ENCODE data around the gene SPNS1. TPM values are rescaled to one million over a fixed set of nuclear protein-coding genes. Genes with fewer than 3 reads are reported as not detected.

The SPNS1 gene
- total and polyA plus RNA-seq, 2 donors, result 11.7 to 75.1 TPM

DNA sequence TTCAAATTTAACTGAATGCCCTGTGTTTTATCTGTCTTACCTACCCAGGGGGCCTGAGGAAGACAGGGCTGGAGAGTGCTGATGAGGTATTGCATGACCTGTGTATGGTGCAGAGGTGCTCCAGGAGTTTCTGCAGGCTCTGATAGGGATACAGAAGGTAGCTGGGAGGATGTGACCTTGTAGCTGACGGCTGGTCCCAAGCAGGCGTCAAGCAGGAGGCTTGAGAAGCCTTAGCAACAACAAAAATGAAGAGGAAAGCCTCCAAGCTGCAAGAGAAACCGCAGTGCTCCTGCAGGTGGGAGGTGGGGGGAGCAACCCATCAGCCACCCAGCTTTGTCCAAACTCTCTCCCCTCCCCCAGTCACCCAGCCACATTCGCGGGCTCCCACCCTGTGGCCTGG is 50.6 kb downstream of the SPNS1 start:
- Histone ChIP-seq H3K36me3 (ENCODE audit: control insufficient read depth in 2 of 2, insufficient read depth in 2 of 2, low read length in 1 of 2) (no peaks in the 10 kb centered on the region), H3K27ac (ENCODE audit: low read depth in 1 of 2, low read length in 1 of 2) (peak overlapping the region; percentile 98 to 99), H3K27me3 (ENCODE audit: control insufficient read depth in 2 of 2, insufficient read depth in 1 of 2, low read length in 1 of 2) (no peaks in the 10 kb centered on the region), H3K9me3 (ENCODE audit: control insufficient read depth in 2 of 2, insufficient read depth in 1 of 2, low read length in 1 of 2) (peaks cover 0 to 6% of the 10 kb centered on the region in 2 donors), H3K4me3 (ENCODE audit: low read length in 2 of 2) (peak overlapping the region; percentile 41 to 48), H3K4me1 (ENCODE audit: control insufficient read depth in 2 of 2, insufficient read depth in 2 of 2, low read length in 2 of 2) (peaks cover 53 to 97% of the 10 kb centered on the region in 2 donors)
- DNase-seq (ENCODE audit: low read depth in 6 of 9, low spot score in 9 of 9), result peak in 7 of 9 donors; percentile 65 to 93 (median 81)
- 2% methylated on average over 5 of the region's 5 CpGs for WGBS

DNA sequence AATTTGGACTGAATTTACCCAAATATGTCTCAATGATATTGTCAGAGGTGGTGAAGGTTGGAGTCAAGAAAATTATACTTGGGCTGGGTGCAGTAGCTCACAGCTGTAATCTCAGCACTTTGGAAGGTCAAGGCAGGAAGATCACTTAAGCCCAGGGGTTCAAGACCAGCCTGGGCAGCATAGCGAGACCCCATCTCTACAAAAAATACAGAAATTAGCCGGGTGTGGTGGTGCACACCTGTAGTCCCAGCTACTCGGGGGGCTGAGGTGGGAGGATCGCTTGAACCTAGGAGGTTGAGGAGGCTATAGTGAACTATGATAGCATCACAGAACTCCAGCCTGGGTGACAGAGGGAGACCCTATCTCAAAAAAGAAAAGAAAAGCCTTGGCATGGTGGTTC is 51.2 kb downstream of the SPNS1 start:
- DNase-seq (ENCODE audit: low read depth in 6 of 9, low spot score in 9 of 9), result no peak
- 94% methylated on average over 4 of the region's 4 CpGs for WGBS
- H3K27me3 ChIP-seq (ENCODE audit: control insufficient read depth in 2 of 2, insufficient read depth in 1 of 2, low read length in 1 of 2), result no peaks in the 10 kb centered on the region
- H3K36me3 ChIP-seq (ENCODE audit: control insufficient read depth in 2 of 2, insufficient read depth in 2 of 2, low read length in 1 of 2), result no peaks in the 10 kb centered on the region
- peak overlapping the region; percentile 98 to 99 for H3K27ac ChIP-seq (ENCODE audit: low read depth in 1 of 2, low read length in 1 of 2)
- H3K4me1 ChIP-seq (ENCODE audit: control insufficient read depth in 2 of 2, insufficient read depth in 2 of 2, low read length in 2 of 2), result peaks cover 56 to 97% of the 10 kb centered on the region in 2 donors
- no peak overlapping the region for H3K4me3 ChIP-seq (ENCODE audit: low read length in 2 of 2)
- H3K9me3 ChIP-seq (ENCODE audit: control insufficient read depth in 2 of 2, insufficient read depth in 1 of 2, low read length in 1 of 2), result peaks cover 0 to 6% of the 10 kb centered on the region in 2 donors

DNA sequence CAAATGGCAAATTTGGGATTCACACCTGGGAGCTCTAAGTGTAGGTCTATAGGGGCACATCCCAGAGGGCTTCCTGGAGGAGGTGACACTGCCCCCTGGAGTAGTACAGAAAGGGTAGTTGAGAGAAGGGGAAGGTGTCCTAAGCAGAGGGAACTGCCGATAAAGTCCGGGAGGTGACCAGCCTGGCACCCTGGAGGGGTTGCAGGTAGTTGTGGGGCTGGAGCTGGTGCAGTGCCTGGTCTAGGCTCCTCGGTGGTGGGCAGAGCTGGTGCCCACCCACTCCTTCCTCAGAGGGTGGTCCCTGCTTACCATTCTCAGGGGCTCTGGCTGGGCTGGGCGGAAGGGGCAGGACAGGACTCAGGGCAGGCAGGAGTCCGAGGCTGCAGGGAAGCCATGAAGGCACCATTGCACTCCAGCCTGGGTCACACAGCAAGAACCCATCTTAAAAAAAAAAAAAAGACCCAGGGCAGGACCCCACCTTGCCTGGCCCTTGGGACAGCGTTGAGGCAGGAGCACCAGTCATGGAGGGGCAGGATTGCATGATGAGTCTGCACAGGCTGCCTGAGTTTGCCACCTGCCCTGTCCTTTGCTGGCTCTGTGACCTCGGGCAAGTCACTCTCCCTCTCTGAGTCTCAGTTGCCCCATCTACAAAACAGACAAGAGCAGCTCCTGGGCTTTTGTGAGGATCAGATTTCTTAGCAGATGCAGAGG is 54.0 kb downstream of the SPNS1 start:
- DNase-seq (ENCODE audit: low read depth in 6 of 9, low spot score in 9 of 9), result no peak
- no peaks in the 10 kb centered on the region for H3K27me3 ChIP-seq (ENCODE audit: control insufficient read depth in 2 of 2, insufficient read depth in 1 of 2, low read length in 1 of 2)
- H3K36me3 ChIP-seq (ENCODE audit: control insufficient read depth in 2 of 2, insufficient read depth in 2 of 2, low read length in 1 of 2), result no peaks in the 10 kb centered on the region
- H3K4me1 ChIP-seq (ENCODE audit: control insufficient read depth in 2 of 2, insufficient read depth in 2 of 2, low read length in 2 of 2), result peaks cover 50 to 78% of the 10 kb centered on the region in 2 donors
- WGBS, result 87% methylated on average over 7 of the region's 7 CpGs
- no peak overlapping the region for H3K4me3 ChIP-seq (ENCODE audit: low read length in 2 of 2)
- H3K27ac ChIP-seq (ENCODE audit: low read depth in 1 of 2, low read length in 1 of 2), result peak overlapping the region; percentile 64 to 86
- H3K9me3 ChIP-seq (ENCODE audit: control insufficient read depth in 2 of 2, insufficient read depth in 1 of 2, low read length in 1 of 2), result peaks cover 0 to 6% of the 10 kb centered on the region in 2 donors

DNA sequence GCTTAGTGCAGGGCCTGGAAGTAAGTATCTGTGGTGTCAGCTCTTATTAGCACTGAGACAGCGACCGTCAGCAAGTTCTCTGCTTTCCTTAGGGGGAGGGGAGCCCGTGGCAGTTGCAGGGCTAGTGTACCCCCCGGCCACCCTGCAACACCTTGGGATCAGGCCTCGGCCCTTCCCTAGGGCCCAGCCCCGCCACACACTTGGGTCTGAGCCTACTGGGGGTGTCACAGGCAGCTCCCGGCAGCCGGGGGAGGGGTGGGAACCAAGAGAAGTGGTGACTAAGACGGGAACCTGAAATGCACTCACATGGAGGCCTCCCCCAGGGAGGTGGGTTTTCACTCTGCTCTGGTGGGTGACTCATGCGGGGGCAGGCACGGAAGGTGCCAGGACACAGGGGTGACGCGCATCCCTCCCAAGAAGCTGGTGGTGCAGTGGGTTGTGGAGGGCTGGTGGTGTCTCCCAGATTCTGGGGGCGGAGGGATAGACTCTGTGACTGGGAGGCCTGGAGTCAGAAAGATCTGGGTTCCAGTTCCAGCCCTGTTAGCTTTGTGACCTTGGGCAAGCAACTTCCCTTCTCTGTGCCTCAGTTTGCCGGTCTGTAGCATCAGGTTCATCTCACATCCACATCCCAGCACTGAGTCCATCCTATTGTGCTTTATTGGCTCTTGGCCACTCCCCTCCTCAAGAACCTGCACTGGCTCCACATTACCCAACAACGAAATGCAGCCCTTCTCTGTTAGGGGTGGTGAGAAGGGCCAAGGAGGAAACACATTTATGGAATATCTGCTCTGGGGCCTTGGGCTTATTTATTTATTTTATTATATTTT is 54.8 kb downstream of the SPNS1 start:
- DNase-seq (ENCODE audit: low read depth in 6 of 9, low spot score in 9 of 9), result peak in 1 of 9 donors; percentile 76
- WGBS, result 43% methylated on average over 16 of the region's 16 CpGs
- H3K4me1 ChIP-seq (ENCODE audit: control insufficient read depth in 2 of 2, insufficient read depth in 2 of 2, low read length in 2 of 2), result peaks cover 42 to 70% of the 10 kb centered on the region in 2 donors

DNA sequence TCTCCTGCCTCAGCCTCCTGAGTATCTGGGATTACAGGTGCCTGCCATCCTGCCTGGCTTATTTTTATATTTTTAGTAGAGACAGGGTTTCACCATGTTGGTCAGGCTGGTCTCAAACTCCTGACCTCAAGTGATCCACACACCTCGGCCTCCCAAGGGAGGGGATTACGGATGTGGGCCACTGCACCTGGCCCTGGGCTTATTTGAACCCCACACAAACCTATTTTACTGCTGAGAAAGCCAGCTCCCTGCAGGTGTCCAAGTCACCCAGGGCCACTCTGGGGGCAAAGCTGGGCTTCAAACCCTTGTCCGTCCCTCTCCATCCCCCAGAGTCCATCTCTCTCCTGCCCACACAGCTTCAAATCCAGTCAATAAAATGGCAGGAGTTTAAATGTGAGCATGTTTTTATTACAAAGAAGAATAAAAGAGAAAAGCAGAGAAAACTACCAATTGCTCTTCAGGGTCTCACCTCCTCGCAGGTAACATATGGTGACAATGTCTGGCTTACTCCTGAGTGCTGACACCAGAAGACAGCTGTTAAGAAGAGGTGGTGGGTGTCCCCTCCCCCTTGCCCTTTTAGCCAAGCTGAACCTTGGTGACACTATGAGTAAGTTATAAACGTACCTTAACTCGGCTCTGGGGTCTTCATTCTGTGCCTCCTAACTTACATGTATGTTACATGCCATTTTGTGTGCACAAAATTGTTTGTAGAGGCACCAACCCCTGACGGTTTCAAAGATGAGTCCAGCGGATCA is 55.7 kb downstream of the SPNS1 start:
- Histone ChIP-seq H3K9me3 (ENCODE audit: control insufficient read depth in 2 of 2, insufficient read depth in 1 of 2, low read length in 1 of 2) (peaks cover 0 to 2% of the 10 kb centered on the region in 2 donors), H3K27ac (ENCODE audit: low read depth in 1 of 2, low read length in 1 of 2) (peak overlapping the region; percentile 49 to 86), H3K4me3 (ENCODE audit: low read length in 2 of 2) (no peak overlapping the region), H3K36me3 (ENCODE audit: control insufficient read depth in 2 of 2, insufficient read depth in 2 of 2, low read length in 1 of 2) (no peaks in the 10 kb centered on the region), H3K4me1 (ENCODE audit: control insufficient read depth in 2 of 2, insufficient read depth in 2 of 2, low read length in 2 of 2) (peaks cover 36 to 61% of the 10 kb centered on the region in 2 donors), H3K27me3 (ENCODE audit: control insufficient read depth in 2 of 2, insufficient read depth in 1 of 2, low read length in 1 of 2) (no peaks in the 10 kb centered on the region)
- WGBS, result 87% methylated on average over 8 of the region's 8 CpGs
- no peak for DNase-seq (ENCODE audit: low read depth in 6 of 9, low spot score in 9 of 9)

More for the DNA sequence above, 54.8 kb downstream of the SPNS1 start:
- no peaks in the 10 kb centered on the region for H3K36me3 ChIP-seq (ENCODE audit: control insufficient read depth in 2 of 2, insufficient read depth in 2 of 2, low read length in 1 of 2)
- no peak overlapping the region for H3K4me3 ChIP-seq (ENCODE audit: low read length in 2 of 2)
- peak overlapping the region; percentile 64 to 86 for H3K27ac ChIP-seq (ENCODE audit: low read depth in 1 of 2, low read length in 1 of 2)
- H3K9me3 ChIP-seq (ENCODE audit: control insufficient read depth in 2 of 2, insufficient read depth in 1 of 2, low read length in 1 of 2), result peaks cover 0 to 2% of the 10 kb centered on the region in 2 donors
- no peaks in the 10 kb centered on the region for H3K27me3 ChIP-seq (ENCODE audit: control insufficient read depth in 2 of 2, insufficient read depth in 1 of 2, low read length in 1 of 2)

Other genes with a start within 250 kb of the SPNS1 start
- 0.42 TPM for gene NPIPB9, start 223.0 kb upstream of the SPNS1 start, total RNA-seq
- gene NPIPB9, start 223.0 kb upstream of the SPNS1 start, polyA plus RNA-seq, result 1.4 TPM
- gene ATXN2L, start 151.8 kb upstream of the SPNS1 start, total RNA-seq, result 22.6 TPM
- 83.6 TPM for gene ATXN2L, start 151.8 kb upstream of the SPNS1 start, polyA plus RNA-seq
- 94.2 TPM for gene TUFM, start 128.4 kb upstream of the SPNS1 start, total RNA-seq
- 208 TPM for gene TUFM, start 128.4 kb upstream of the SPNS1 start, polyA plus RNA-seq
- 18.2 TPM for gene SH2B1, start 110.9 kb upstream of the SPNS1 start, total RNA-seq
- 70.9 TPM for gene SH2B1, start 110.9 kb upstream of the SPNS1 start, polyA plus RNA-seq
- 0.57 TPM for gene ATP2A1, start 96.3 kb upstream of the SPNS1 start, total RNA-seq
- gene ATP2A1, start 96.3 kb upstream of the SPNS1 start, polyA plus RNA-seq, result 1.2 TPM
- gene RABEP2, start 49.5 kb upstream of the SPNS1 start, total RNA-seq, result 12.6 TPM
- gene RABEP2, start 49.5 kb upstream of the SPNS1 start, polyA plus RNA-seq, result 21.2 TPM
- gene CD19, start 42.8 kb upstream of the SPNS1 start, total RNA-seq, result 2.8 TPM
- 16.9 TPM for gene CD19, start 42.8 kb upstream of the SPNS1 start, polyA plus RNA-seq
- 20.6 TPM for gene NFATC2IP, start 23.8 kb upstream of the SPNS1 start, total RNA-seq
- 49.1 TPM for gene NFATC2IP, start 23.8 kb upstream of the SPNS1 start, polyA plus RNA-seq
- 91.7 TPM for gene LAT, start 10.3 kb downstream of the SPNS1 start, total RNA-seq
- gene LAT, start 10.3 kb downstream of the SPNS1 start, polyA plus RNA-seq, result 239 TPM